Stimulated activated CD8-positive, alpha-beta memory T cell treated with anti-CD3 and anti-CD28 coated beads, Interleukin-4, amount 100 ng/mL, for 4 hours (primary cell): ENCODE measurements around the gene KCNMB4.

Source experiments
- DNase-seq, 2 donors: peaks; one replicate each; pipeline ENCODE4 v3.0.0-alpha.2; 2020; ENCODE audit warnings: low read depth in 2 of 2, low spot score in 1 of 2

KCNMB4 gene

DNA sequence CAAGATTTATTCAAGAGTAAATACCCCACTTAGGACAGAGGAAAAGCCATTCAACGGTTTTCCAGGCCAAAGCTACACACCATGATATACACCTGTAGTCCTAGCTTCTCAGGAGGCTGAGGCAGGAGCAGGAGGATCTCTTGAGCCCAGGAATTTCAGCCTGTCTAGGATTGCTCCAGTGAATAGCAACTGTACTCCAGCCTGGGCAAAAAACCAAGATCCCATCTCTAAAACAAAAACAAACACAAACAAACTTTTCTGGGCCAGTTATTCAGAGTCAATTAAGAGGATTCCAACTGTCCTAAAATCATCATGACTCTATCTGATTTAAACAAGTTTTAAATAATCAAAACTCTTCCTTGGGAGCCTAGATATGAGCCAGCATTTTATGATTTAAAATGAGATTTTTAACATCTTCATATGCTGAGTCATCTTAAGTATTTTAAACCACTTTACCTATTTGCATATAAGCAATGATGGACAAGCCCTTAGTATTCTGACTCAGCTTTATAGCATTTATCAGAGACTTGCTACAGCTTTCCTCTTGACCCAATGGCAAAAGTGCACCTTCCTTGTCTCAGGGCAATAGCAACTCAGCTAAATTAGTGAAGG lies 77.1 kb downstream of the KCNMB4 start:
- DNase-seq: no peak

DNA sequence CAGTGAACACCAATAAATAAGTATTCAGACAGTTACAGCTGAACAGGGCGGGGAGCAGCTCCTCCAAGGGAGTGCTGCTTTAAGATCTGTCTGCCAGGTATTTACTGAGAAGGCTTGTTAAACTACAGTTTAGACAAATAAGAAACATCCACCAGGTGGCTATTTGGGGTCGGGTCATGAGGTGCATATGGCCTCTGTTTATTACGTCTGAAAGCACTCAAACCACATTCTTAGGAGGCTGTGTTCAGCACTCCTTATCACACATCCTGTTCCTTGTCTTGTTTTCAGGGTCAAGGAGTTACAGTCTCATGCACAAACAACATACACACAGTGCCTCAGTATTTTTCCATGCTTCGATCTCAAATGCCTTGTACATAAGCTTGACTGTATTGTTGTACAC lies 78.8 kb downstream of the KCNMB4 start:
- no peak for DNase-seq

DNA sequence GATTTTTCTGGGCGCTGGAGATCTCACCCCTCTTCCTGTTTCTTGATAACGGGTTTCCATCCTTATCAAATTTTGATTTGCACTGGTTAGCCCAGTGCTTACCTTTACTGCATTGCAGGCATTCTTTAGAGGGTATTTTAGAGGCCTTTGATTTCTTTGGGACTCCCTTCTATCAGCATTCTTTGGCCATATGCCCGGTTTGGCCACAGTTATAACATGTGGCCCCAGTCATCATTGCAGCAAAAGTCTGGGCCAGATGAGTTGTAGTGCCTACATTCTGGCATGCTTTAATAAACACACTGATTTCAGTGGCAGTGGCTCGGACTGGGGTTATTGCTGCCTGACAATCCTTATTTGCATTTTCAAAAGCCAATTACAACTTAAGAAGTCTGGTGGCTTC lies 82.3 kb downstream of the KCNMB4 start:
- no peak for DNase-seq

DNA sequence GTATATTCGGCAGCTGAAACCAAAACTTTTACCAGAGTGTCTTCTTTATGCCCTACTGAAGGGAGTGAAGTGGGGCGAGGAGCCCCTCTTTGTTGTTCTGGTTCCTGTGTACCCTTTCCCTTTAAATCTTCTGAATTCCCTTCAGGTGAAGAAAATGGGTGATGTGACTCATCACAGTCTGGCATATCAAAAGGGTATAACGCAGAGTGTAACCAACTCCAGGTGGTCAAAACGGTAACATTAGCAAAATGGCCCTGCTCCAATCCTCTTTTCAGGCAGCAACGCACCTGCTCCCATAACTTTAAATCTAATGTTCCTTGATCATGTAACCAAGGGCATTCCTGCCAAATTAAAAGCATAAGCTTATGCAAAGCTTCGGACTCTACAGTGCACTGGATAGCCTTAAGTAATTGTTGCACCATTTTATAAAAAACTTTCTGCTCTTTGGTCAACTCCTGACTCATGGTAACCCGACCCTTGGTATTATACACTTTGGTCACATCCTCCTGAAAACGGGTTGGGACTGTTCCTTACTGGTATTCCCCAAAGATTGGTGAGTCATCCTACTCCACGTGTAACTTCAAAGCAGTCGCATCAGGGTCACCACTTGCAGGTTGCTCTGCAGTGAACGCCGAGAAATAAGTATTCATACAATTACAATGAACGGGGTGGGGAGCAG lies 83.1 kb downstream of the KCNMB4 start:
- DNase-seq: no peak

DNA sequence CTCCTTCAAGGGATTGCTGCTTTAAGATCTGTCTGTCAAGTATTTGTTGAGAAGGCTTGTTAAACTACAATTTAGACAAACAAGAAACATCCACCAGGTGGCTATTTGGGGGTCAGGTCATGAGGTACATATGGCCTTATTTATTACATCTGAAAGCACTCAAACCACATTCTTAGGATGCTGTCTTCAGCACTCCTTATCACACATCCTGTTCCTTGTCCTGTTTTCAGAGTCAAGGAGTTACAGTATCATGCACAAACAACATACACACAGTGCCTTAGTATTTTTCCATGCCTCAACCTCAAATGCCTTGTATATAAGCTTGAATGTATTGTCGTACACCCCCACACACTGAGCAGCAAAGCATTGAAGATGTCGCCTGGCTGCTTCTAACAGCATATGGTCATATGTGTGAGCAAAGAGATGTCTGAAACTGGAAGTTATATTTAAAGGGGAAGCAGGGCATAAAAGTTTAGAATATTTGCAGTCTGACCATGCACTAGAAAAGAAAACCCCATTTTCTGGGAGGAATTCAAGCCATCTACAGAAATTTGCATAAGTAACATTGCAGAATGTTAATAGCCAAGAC lies 83.8 kb downstream of the KCNMB4 start:
- no peak for DNase-seq

DNA sequence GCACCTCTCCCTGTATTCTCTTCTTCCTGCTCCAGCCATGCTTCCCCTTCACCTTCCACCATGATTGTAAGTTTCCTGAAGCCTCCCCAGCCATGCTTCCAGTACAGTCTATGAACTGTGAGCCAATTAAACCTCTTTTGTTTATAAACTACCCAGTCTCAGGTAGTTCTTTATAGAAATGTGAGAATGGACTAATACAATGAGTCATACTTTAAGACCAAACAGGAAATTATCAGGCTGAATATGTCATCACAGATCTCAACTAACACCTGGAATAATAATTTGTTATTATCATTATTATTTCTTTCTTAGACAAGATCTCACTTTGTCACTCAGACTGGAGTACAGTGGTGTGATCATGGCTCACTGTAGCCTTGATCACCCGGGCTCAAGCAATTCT lies 85.4 kb downstream of the KCNMB4 start:
- no peak for DNase-seq

DNA sequence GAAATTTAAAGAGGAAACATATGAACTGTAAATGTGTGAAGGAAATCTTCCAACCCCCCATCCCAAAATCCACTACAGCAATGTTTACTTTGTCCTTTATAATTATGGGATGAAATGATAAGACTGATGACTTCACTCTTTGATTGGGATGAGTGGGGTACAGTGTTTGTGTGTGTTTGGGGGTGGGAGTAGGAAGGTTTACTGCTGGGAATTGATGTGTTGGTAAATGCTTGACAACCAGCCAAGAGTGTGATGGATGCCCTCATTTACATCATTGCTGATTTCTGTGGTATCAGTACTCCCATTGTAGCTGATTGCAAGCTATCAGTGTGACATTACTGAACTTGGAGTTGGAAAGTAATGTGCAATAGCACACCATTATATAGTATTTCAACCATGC lies 90.9 kb downstream of the KCNMB4 start:
- no peak for DNase-seq

DNA sequence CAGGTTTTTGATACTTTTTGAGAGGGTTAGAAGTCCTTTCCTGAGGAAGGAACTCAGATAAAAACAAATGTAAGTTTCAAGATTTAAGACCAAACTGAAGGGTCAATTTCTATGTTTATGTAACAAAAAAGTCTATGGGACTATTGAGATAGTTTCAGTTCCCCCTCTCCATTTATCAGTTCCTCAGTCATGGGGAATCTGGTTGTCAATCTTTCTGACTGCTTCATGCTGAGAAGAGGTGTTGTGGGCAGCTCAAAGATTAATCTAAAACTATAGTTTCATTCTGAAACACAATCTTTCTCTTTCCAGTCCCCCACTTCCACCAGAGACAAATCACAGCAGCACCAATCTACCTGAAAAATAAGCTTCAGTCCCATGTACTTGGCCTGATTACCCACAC lies 93.7 kb downstream of the KCNMB4 start:
- no peak for DNase-seq

DNA sequence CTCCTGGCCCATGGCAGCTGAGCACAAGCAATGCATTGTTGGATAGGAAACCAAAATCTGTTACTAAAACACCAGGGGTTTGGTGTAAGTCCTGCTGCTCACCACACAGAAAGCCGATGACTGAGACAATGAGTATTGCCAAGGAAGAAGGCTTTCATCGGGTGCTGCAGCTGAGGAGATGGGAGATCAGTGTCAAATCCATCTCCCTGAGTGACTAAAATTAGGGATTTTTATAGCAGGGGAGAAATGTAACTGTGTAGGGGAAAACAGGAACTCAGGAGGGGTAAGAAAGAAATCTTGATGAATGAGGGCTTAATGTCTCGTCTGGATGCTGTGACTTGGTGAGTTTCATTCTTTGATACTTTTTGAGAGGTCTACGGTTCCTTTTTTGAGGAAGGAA lies 97.9 kb downstream of the KCNMB4 start:
- no peak for DNase-seq

DNA sequence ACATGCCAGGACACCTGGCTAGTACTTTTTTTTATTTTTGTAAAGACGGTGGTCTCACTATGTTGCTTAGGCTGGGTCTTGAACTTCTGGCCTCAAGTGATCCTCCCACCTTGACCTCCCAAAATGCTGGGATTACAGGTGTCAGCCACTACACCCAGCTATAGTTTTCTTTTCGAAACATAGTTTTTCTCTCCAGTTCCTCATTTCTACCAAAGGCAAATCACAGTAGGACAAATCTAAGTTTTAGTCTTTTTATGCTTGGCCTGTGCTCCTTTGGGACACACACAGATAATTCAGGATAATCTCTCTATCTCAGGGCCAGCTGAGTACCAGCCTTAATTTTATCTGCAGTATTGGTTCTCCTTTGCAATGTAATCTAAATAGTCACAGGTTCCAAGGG lies 100.7 kb downstream of the KCNMB4 start:
- no peak for DNase-seq

DNA sequence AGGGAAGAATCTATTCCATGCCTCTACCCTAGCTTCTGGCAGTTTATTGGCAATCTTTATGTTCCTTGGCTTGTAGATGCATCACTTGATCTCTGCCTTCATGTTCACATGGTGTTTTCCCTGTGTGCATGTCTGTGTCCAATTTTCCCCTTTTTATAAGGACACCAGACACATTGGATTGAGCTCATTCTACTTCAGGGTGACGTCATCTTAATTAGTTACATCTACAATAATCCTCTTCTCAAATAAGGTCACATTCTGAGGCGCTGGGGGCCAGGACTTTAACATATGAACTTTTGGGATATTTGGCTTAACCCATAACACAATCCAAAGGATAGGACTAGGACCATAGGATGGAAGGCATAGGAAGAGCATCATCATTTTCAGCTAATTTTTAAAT lies 101.4 kb downstream of the KCNMB4 start:
- no peak for DNase-seq

DNA sequence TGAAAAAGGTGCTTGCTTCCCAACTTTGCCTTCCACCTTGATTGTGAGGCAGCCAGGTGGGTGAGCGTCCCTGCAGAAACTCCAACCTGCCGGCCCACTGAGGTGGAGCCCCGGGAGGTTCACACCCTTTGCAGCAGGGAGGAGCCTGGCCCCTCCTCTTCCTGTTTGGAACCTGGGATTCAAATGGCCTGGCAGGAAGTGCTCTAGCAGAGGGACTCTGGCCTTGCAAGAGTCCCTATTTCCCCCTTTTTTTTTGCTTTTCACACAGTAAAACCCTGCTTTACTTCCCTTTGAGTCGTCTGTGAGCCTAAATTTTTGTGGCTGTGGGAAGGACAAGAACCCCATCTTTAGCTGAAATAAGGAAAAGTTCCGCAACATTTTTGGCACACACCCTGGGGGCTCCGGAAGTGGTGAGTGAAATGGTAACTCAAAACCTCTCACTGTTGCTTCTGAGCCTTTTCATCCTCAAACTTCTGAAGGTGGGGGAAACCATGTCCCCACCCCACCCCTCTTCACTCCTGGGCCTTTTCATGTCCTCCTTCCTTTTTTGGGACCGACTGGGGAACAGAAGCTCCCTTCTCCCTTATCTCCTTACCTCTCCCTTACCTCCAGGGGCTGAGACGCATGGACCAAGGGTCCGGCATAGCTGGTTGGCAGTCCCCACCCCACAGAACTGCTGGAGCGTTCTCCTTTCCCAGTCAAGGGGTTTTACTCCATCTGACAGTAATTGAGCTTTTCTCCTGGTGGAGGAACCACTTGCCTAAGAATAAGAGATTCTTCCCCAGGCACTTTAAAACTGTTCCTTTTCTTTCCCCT lies 102.0 kb downstream of the KCNMB4 start:
- no peak for DNase-seq

DNA sequence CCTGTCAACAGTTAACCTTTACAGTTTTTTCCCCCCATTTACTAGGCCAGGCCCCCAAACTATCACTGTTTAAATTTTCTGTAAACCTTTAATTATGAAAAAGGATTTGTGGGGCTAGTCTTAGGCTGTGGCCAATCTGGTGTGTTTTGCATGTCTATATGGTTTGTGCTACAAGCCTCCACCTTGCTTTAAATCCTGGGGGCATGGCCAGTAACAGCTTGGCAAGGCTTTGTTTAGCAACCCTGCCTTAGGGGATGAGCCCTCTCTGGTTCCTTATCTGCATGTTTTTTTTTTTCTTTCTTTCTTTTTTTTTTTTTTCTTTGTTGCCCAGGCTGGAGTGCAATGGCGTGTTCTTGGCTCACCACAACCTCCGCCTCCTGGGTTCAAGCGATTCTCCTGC lies 102.7 kb downstream of the KCNMB4 start:
- no peak for DNase-seq

DNA sequence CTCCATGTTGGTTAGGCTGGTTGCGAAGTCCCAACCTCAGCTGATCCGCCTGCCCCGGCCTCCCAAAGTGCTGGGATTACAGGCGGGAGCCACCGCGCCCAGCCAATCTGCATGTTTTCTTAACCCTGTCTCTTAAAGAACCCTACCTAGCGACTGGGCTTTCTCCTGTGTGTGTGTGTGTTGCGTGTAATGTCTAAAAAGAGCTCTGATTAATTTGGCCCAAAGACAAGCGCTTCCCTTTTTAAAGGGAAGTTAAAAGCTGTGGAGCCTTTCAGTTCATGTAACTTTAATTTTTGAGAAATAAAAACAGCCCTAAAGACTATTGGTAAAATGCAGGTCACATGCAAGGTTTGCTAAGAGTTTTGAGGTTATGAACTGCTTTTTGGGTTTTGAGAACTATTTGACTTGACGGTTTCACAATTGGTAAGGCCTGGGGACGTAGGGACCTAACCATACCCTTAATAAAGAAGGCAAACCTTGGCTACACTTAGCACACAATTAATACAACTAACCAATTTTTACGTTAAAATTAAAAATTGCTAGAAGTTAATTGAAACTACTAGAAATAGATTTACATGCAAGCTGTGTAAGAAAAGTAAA lies 103.2 kb downstream of the KCNMB4 start:
- no peak for DNase-seq

DNA sequence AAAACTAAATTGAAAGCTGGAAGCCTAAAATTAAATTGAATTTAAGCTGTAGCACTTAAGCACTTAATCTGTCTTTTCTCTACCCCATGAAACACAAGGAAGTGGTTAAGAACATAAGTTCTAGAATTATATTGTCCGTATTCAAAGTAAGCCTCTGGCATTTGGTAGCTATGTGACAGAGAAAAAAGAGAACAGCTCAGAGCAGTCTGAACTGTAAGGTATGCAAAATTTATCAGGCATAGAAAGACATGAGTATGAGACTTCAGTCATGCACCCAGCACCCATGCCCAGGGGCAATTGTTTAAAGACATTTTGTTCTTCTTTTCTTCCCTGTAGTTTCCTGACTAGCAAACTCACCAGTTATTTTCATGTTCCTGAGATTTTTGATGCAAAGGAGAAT lies 116.7 kb downstream of the KCNMB4 start:
- no peak for DNase-seq
